ENCODE data around the gene SLC39A1.

The SLC39A1 gene

GRCh38 chr1:153946622-153947241, 16.6 kb downstream of the SLC39A1 start, which contains the start of gene DENND4B:
Gene DENND4B (minus strand): TSS chr1:153946718. CDS start chr1:153944374, 2,344 bp downstream.
- peak; percentile 57 for DNase-seq

DNA sequence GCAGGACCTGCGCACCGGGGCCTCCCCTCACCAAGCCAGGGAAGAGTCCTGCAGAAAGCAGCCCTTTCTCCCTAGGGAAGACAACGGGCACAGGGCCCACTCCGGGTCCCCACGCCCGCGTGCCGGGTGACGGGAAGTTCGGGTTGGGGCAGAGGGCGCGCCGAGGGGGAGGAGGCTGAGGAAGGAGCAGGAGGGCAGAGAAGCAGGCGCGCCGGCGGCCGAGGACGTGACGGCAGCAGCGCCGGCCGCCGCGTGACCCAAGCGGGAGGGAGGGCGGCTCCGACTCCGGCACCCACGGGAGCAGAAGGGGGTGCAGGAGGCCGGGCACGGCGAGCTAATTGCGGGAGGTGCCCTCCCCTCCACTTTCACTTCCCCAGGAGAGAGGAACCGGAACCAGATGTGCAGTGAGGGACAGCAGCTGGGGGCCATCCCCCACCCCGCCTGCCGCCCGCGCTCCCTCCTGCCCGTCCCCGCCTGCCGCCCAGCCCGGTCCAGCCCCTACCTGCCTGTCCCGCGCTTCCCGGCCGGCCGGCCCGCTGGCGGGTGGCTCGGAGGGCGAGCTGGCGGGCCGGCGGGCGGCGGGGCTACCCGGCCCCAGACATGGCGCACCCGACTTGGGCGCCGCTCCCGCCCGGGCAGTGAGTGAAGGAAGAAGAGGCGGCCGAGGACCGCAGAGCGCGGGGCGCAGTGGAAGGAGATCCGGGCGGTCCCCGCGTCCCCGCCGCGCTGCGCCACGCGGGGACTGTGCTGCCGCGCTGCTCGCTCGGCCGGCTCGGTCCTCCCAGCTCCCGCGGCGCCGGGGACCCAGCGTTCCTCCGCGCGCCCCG, 17.3 kb downstream of the SLC39A1 start:
- DNase-seq, result no peak

GRCh38 chr1:153945131-153945794, 18.1 kb downstream of the SLC39A1 start:
- no peak for DNase-seq

GRCh38 chr1:153944827-153945117, 18.6 kb downstream of the SLC39A1 start:
- no peak for DNase-seq

- DNase-seq, result no peak
Measured at GRCh38 chr1:153944005-153944826, 19.1 kb downstream of the SLC39A1 start.

GRCh38 chr1:153942766-153943549, 20.4 kb downstream of the SLC39A1 start:
- DNase-seq, result no peak

GRCh38 chr1:153941826-153942725, 21.3 kb downstream of the SLC39A1 start:
- DNase-seq, result no peak

GRCh38 chr1:153940756-153941155, 22.6 kb downstream of the SLC39A1 start:
- no peak for DNase-seq

DNA sequence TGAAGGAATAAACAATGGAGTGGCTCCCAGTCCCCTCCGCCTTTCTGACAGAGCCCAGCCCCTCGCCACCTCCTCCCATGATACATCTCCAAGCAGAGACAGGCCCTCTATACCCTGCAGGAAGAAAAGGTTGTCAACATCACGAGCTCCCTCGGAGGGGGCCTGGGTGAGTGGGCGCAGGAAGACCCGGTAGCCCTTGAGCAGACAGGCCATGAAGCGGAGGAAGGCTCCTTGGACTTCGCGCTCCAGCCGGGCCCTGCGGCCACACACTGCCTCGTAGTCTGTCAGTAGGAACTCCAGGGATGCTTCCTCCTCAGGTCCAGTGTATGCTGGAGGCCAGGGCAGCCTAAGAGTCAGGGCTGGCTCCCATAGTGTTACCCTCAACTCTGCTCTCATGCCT, 23.9 kb downstream of the SLC39A1 start:
- no peak for DNase-seq

GRCh38 chr1:153938996-153939395, 24.3 kb downstream of the SLC39A1 start:
- no peak for DNase-seq

DNA sequence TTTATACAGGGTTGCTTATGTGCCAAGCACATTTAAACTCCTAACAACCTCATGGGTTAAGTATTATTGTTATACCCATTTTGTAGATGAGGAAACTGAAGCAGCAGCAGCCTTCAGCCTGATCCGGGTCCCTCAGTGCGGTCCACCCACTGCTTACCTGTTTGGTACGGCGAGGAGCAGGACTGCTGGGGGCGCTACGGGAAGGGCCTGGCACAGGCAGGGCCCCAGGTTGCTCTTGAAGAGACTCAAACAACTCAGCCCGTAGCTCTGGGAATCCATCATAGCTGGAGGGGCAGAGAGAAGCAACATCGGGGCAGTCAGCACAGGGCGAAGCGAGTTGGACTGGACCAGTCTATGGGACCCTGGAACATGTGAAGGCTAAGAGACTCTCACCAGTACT, 26.0 kb downstream of the SLC39A1 start:
- no peak for DNase-seq

GRCh38 chr1:153936011-153936802, 27.1 kb downstream of the SLC39A1 start:
- no peak for DNase-seq

GRCh38 chr1:153934746-153935145, 28.6 kb downstream of the SLC39A1 start:
- no peak for DNase-seq

- DNase-seq, result no peak
Measured at GRCh38 chr1:153933955-153934354, 29.4 kb downstream of the SLC39A1 start.

GRCh38 chr1:153933430-153933829, 29.9 kb downstream of the SLC39A1 start:
- no peak for DNase-seq

GRCh38 chr1:153932156-153933131, 30.9 kb downstream of the SLC39A1 start:
- no peak for DNase-seq

GRCh38 chr1:153929981-153930948, 33.1 kb downstream of the SLC39A1 start:
- no peak for DNase-seq

DNA sequence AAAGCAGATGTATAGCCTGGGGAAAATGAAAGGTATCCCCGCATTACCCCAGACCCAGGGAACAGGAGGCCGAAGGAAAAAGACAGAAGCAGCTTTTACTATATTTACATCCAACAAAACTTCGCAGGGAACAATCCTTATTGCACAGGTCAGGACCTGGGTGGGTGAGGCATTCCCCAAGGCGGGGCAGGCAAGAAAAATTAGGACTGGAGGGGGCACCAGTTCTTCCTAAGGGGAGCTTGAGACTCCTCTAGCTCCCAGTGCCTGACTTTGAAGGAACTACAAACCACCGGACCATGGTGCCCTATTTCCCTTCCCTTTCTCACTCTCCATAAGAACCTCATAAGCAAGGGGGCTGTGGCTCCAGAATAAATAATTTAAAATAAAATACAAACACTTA, 33.9 kb downstream of the SLC39A1 start:
- no peak for DNase-seq
